ENCODE measurements around the gene SLX4IP. TPM values are rescaled to one million over a fixed set of nuclear protein-coding genes. Genes with fewer than 3 reads are reported as not detected.

Gene SLX4IP
- total RNA-seq, 1 experiment from 2014 or later = 5.7 TPM

DNA sequence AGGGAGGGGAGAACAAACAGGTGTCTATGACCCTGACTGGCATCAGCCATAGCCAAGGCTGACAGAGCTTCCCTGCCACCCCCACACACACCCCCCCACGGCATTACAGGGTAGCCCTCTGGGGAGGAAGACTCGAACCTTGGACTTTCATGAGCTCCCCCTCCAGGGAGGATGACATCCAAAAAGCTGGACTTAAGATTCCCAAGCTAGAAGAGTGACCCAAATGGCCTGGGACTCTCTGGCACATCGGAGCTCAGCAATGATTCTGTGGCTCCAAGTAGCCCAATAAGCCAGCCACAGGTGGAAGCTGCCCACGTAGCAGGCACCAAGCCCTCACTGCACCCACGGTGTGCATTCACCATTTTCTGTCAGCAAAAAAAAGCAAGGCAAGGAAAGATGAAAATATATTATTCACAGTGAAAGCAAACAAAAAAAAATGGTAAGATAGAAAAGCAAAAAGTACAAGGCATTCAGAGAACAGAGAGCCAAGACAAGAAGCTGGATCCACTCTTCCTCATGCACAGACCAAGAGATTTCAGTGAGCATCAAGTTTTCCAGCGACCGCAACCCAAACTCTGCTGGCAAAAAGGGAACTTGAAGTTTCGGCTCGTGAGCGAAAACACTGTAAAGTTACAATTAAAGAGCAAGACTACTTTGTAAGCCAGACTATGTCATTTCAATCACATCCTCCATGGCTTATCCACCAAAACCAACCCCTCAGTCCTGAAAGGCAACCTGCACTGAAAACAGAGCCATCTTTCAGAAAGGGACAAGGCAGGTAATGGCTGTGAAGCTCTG lies 227.8 kb downstream of the SLX4IP start:
- no peak for DNase-seq (ENCODE audit: low spot score)

DNA sequence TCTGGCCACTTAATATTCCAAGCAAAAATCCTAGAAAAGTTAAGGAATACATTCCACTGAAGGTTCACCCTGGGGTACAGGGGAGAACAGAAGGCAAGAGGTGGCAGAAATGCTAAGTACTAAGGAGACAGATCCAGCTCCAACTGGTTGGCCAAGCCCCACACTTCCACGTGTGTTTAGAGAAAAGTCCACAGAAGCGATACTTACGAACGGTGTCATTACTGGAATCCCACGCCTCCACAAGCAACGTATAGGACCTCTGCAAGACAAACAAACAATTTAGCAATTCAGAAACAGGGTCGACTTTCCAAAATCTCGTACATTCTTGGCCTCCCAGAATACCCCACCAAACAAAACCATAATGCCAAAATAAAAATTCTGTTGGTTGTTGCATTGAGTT lies 228.7 kb downstream of the SLX4IP start:
- DNase-seq (ENCODE audit: low spot score) = no peak

DNA sequence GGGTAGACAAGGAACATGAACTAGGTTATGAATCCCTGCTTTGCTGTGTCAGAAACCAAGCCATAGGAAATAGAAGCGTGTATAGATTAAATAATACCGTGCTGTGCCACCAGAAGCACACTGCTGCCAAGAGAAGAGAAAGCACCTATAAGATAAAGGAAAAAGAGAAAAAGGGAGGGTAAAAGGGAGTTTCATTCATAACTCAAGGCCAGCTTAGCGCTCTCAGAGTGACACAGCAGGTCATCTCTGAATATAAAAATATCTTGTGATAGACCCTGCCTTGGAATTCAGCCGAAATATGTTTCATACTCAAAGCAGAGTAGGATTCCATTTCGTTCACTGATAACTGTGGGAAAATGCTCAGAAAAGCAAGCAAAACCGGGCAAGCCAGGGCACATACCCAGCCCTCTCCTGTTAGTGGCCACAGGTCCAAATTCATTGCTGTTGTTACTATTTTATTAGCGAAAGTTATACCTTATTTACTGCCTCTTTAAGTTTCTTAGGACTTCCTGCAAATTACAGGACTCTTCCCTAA lies 230.0 kb downstream of the SLX4IP start:
- DNase-seq (ENCODE audit: low spot score) = no peak

DNA sequence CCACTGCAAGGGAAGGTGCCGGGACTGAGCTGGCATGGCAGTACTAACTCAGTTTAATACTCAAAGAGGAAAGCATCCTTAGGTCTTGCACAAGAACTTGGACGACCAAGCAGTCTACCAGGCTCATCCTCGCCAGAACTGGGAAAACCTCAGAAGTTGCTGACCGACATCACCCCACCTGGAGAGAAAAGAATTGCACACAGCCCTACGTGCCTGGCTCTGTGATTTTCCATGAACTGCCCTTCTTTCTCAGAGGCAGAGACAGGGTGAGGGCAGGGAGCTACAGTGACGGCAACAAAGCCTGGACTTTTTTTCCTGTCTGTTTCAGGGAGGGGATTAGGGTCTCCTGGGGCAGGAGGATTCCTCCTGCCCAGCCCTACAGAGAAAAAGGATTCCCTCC lies 230.7 kb downstream of the SLX4IP start:
- no peak for DNase-seq (ENCODE audit: low spot score)

DNA sequence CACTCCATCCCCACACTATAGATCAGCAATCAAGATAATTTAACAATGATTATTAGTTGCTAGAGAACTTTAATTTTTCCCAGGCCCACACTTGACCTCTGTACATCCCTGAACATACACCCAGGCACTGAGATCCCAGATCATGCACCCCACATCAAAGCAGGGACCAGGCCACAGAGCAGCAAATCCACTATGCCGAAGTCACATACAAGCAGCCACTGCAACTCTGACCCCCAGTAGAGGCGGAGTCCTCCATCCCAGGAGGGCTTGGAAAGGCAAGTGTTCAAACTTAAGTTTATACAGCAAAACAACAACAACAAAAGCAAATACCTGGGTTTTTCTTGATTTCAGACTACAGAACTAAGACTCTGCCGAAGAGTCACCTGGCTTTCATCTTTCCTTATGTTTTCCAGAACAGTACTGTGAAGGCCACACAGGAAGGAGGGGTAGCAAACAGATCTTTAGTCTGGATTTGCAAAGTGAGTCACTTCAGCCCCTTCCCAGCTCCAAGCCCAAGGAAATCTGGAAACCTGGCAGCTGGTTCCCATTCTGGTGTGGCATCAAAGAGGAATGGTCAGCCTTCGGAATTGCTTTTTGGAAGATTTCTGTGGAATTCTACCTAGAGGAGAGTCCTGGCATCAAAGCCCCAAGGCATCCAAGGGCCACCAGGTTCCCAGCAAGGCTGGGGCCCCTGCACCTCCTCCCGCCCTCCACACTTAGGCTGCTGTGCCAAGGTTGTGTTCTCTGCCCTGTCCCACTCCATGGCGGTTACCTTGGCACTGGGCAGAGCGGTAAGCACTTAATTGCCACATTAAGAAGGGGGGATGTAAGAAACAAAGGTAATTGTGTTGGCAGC lies 231.3 kb downstream of the SLX4IP start:
- no peak for DNase-seq (ENCODE audit: low spot score)

DNA sequence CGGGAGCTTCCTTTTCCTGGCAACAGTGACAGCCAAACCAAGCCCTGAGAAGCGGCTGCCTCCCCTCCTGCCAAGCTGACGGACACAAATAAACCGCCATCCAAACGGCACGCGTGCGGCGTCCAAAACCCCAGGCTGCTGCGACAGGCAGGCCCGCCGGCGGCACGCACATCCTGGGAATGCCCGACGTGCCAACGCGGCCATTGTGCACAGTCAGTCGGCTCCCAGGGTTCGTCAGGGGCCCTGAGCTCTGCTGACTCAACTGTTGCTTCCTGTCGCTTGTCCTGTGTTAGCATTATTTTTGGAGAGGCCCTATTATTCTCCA lies 231.9 kb downstream of the SLX4IP start:
- no peak for DNase-seq (ENCODE audit: low spot score)

DNA sequence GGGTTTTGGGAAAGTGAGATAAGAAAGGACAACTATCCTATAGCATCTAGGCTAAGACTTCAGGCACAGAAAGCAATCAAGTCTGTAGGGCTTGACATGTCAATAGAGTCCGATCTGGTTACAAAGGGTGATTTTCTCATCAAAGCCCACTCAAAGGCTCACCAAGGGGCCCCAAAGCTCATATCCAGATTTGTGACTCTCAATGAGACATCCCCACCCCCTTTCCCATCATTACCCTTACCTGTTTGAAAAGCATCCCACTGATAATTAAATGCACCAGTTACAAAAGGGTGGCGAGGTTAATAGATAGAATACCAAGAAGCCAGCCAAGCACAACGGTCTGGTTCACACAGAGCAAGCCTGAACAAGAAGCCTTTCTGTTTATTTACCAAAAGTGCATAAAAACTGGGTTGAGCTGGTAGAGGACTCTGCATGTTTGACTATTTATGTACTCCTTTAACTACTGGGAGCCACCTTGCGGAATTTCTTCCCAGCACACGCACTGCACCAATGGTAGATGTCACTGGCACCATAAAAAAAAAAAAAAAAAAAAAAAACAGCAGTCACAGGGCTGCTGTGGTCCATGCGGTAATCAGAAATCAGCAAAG lies 232.6 kb downstream of the SLX4IP start:
- DNase-seq (ENCODE audit: low spot score) = no peak

DNA sequence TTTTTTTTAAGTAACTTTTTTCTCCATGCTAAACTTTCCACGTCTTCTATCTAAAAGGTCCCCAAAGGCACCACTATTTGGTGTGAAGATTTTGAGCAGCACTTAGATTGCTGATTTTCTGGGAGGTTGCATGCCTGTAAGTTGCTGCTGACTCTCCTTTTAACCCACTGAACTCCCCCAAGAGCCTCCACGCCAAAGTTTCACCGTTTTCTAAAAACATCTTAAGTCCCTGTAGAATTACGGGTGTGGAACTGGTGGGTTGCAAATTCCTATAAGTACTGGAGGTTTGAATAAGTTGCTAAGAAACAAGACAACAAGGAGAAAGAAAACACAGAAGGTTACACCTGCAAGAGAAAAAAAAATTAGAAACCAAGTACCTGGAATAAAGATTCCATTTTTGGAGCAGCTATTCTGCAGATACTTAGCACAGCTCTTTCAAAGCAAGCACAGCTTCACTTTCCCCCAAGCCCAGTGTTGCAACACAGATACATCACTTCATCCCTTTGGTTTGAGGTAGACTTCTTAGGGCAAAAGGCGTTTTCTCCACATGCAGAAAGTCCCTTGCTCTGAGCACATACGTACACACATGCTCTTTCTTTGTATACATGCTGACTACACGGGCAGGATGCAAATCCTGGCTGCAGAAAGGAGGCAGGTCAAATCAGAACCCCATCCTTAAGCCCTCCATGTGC lies 233.7 kb downstream of the SLX4IP start:
- no peak for DNase-seq (ENCODE audit: low spot score)

DNA sequence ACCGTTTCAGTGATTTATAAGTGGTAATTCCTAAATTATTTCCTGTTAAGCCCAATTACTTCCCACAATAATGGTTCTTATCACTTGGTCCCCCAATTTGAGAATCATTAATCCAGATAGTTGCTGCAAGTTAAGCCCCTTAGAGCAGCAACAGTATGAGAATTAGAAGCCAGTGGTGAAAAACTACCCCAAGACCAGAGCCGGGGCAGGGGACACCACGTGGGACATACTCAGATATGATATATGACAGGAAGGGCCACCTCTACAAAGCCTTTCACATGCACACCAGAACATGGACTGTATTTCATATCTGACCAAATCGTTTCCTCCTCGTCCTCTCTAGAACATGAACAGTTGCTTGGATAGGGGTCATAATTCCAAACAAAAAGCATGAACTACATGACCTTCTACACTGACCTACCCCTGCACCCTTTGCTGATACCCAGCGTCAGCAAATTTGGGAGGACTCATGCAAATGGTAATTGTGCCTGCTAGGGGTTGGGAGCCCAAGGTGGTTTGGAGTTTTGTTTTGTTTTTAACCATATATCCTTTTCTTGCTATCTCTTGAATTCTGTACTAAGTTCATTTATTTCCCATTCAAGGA lies 234.8 kb downstream of the SLX4IP start:
- DNase-seq (ENCODE audit: low spot score) = no peak

DNA sequence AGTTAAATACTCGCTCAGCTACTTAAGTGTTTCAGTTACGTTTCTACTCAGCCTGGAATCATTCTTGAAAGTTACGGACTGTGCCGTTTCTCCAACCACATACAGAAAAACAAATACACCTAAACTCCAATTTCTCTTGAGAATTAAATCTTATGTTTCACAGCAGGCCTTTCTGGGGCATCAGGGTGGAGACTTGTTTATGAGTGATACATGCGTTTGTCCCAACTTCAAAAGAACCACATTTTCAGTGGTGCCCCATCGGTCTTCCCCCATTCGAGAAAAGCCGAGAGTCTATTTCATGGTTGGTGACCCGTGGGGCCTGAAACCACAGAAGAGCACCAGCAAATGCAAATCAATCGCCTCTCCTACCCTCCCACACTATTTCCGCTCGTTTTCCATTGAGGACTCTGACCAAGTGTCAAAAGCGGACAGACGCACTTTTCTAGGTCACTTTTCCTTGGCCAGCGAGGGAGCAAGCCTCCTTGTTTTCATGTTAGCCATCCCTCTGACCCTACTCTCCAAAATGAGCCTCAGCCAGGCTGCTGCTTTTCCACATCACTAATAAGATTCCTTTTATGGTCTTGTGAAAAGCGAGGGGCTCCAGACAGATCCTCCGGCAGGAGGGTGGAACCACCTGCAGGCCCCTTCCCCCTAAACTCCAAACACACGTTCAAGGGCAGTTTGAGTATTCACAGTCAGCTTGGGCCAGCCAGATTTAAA lies 235.6 kb downstream of the SLX4IP start:
- no peak for DNase-seq (ENCODE audit: low spot score)

DNA sequence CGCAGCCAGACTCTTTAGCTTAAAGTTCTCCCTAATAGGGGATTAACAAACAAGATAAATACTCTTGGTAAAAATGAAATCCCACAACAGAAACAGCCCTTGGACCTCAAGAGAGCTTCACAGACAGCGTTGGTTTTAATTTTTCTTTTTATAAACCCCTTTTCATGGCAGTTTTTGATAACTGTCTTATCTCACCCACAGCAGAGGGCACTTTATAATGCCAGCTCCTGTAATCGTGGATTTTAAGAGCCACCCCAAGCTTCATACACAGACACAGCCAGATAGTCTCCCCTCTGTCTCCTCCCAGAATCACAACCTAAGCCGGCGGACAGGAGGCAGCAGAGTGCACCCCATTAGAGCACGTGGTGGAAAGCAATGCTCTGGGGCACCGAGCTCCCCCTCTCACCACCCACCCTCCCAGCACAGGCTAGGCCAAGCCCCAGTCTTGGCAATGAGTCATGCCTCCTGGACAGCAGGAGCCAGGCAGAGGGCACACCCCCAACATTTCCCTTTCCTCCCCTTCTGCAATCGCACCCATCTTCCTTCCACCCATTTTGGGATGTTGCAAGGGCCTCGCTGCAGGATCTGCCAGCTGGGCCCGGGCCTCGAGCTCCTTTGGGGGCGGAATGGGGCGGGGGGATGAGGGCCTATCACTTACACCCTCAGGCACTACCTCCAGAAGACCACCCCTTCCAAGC lies 236.3 kb downstream of the SLX4IP start:
- peak; percentile 97 for DNase-seq (ENCODE audit: low spot score)

DNA sequence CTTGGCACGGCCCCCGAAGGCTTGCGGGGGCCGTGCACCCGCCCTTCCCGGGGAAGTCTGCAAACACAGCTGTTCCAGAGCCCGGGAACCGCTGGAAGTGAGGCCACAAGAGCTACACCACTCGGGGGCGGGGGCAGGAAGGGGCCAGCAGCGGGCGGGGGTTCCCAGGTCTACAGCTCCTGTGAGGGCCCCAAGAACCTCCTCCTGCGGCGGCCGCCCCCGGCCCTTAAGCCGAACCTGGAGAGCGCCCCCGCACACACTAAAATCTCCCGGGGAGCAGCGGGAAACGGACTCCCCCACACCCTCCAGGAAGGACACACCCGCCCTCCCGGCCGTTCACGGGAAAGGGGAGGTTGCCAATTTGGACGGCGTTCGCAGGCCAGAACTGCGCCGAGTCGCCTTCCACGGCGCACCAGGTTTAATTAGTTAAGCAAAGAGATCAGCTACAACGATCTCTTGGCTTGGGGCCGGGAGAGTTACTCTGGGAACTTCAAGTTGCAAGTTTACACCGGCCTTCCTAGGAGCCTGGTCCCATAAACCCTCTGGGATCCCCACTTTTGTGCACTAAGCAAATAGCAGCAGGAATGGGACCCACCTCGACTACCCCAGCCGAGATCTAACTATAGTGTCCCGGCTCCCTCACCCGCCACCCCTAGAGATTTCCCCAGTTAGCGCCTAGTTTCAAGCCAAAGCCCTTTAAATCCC lies 237.0 kb downstream of the SLX4IP start:
- DNase-seq (ENCODE audit: low spot score) = peak; percentile 38

DNA sequence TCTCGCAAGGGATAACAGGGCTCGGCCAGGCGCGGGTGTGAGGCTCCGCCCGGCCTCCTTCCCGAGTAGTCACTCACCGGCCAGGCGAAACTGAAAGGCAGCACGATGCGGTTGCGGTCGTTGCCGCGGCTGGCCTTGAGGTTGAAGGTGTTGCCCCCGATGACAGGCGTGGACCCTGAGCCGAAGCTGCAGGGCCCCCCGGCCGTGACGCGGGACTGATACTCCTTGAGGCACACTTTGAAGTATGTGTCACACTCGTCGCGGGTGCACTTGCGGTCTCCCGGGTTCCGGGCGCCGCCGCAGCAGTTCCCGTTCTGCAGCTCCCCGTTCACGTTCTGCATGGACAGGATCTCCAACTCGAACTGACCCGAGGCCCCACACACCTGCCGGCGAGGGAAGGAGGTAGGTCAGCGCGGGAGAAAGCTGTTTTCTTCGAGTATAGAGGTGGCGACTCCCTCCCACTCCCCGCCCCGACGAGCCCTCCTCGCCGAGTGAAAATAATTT lies 237.6 kb downstream of the SLX4IP start:
- DNase-seq (ENCODE audit: low spot score) = peak; percentile 46

DNA sequence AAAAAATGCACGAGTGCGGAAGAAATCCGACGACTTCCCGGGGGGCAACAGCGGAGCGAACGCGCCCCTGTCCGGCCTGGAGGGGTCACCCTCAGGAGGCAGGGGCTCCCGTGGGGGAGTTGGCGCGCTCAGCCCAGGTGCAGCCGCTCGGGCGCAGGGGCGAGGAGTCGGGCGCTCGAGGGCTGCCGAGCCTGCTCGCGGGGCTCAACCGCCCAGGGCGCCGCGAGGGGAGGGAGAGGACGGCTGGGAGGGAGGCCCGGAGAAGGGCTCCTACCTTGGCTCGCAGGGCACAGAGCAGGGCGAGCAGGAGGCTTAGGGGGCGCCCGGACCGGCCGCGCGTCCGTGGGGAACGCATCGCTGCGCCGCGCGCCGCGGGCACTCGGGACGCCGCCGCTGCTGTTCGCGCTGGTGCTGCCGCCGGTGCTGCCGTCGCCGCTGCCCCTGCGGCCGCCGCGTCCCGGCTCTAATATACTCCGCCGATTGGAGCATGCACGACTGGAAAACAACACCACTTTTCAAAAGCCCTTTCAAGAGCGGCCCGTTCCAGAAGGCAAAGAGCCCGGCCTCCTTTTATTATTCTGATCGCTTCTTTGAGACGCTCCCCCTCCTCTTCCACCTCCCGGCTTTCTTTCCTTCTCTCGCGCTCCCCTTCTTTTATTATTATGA lies 238.2 kb downstream of the SLX4IP start:
- no peak for DNase-seq (ENCODE audit: low spot score)

DNA sequence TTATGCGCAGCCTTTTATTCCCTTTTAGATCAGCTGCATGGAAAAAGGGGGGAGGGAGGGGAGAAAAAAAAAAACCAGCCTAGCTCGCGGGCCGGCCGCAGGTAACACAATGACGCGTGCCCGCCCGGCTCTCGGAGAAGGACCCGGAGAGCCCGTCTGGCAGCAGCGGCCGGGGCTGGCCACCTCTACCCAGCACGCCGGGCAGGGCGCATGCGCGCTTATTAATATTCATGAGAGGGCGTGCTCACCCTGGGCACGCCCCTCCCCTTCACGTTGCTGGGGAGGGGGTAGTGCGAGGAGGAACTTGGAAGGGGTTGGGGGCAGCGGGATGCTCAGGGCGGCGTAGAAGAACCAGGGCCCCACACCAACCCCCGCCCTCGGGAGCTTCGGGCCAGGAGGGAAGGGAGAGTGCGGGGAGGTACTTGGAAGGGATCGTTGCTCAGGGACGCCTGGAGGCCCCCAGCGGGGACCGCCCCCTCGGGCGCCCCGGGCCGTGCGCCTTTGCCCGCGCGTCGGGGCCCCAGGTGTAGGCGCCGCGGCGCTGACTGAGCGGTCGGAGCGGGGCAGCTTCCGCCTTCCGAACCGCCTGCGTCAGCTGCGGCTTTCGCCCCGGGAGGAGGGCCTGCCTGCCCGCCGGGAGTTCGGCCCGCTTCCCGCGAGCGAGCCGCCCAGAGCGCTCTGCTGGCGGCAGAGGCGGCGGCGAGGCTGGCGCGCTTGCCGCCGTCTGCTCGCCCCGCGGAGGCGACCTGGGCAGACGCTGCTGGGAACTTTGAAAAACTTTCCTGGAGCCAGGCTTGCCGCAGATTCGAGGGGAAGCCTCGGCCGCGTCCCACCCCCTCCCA lies 239.0 kb downstream of the SLX4IP start, which contains the start of gene JAG1:
Gene JAG1, minus strand, starts transcription at position 158 of the 842 bp plus-strand sequence. CDS start 469 bp downstream, outside the sequence.
- DNase-seq (ENCODE audit: low spot score) = peak; percentile 91

DNA sequence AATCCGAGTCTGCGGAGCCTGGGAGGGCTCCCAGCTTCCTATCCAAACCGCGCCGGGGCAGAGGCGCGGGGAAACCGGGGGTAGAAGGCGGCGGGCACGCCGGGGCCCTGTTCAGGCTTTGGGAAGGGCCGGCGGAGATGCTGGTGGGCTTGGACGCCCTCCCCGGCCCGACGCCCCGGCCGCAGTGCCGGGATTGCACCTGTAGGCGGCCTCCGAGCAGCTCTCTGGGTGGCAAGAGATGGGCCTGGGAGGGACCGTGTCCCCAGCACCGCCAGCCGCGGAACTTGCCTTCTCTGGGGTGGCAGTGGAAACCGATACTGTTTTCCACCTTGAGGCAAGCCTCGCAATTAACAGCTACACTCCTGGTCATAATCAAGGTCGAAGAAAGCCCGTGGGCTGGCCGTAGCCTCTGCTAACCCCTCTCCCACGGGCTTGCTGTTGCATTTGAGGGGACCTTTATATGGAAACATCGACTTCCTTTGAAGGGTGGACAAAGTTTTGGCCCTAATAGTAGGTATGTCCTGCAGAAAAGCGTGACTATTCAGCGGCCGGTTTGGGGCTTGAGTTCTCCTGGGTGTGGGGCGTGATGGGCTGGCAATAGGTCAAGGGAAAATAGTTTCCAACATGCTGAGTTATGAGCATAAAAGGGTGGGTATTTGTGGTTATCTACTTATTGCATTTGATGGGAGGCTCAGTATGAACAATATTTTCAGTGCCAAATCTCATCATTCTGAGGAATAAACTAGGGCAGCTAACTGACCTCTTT lies 239.8 kb downstream of the SLX4IP start:
- DNase-seq (ENCODE audit: low spot score) = peak; percentile 63

DNA sequence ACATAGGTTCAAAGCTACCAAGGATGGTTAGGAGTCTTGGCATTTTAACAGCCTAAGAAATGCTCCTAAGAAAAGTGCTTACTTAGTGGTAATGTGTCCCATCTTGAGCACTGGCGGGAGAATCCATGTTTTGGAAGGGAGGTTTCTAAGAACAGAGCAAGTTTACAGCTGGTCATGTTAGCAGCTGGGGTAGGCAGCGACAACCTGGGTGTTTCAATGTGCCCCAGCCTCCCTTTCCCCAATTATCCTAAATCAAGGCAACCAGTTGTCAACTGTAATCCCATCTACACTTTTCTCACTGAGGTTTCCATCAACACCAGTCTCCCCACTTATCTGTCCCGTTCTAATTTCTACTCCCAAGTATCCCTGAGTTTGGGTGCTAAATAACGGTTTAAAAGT lies 240.3 kb downstream of the SLX4IP start:
- no peak for DNase-seq (ENCODE audit: low spot score)

Measured in A172 (cell line).